Measurements from ENCODE around the gene PNPLA7.

GRCh38 chr9:137432687-137433348 lies 117.4 kb downstream of the PNPLA7 start:
- TF ChIP-seq CTCF (IDR thresholded peaks at IDR 0.05) (no peak), POLR2A (IDR thresholded peaks at IDR 0.05) (no peak), EP300 (IDR thresholded peaks at IDR 0.05; ENCODE audit: low read depth) (no peak), POLR2AphosphoS5 (IDR thresholded peaks at IDR 0.05) (no peak)

All from transverse colon (tissue), 4 donors.